Measurements from ENCODE around the gene IL34. TPM values are rescaled to one million over a fixed set of nuclear protein-coding genes. Genes with fewer than 3 reads are reported as not detected.

IL34 gene
- total and polyA plus RNA-seq, 2 experiments from 2014 or later = not detected

DNA sequence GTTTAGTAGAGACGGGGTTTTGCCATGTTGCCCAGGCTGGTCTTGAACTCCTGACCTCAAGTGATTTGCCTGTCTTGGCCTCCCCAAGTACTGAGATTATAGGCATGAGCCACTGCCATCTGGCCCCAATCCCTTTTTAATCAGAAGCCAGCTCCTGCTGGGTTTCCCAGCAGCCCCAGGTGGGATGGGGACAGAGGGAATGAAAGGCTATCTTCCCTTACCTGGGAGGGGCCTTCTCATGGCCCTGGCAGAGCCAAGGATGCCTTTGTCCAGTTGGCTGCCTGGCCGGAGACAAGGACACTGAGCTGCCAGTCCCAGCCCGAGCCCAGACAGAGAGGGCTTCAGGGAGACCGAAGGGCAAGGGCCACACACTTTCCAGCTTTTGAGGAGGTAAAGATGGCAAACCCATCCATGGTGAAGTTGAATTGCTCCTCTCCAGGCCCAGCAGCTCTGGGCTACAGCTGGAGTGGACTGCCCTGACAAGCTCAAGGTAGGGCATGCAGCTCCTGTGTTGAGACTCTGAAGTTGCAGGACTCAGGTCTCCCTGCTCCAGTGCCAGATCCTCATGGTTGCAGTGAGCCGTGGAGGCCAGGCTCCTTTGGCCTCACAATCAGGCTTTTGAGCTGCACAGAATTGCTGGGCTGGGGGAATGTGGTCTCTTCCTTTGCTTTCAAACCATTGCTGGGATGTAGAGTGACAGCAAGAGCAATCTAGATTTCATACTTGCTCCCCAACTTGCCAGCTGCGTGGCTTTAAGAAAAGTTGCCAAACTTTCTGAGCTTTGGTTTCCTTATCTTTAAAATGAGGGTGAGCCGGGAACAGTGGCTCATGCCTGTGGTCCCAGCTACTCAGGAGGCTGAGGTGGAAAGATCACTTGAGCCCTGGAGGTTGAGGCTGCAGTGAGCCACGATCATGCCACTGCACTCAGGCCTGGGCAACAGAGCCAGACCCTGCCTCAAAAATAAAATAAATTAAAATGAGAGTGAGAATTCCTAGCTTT lies 44.5 kb upstream of the IL34 start:
- no peaks in the 10 kb centered on the region for H3K36me3 ChIP-seq
- no peak overlapping the region for H3K4me3 ChIP-seq
- H3K4me1 ChIP-seq (ENCODE audit: low read depth) = no peaks in the 10 kb centered on the region
- H3K9me3 ChIP-seq (ENCODE audit: low read depth) = no peaks in the 10 kb centered on the region
- TF ChIP-seq, protein P1, sequence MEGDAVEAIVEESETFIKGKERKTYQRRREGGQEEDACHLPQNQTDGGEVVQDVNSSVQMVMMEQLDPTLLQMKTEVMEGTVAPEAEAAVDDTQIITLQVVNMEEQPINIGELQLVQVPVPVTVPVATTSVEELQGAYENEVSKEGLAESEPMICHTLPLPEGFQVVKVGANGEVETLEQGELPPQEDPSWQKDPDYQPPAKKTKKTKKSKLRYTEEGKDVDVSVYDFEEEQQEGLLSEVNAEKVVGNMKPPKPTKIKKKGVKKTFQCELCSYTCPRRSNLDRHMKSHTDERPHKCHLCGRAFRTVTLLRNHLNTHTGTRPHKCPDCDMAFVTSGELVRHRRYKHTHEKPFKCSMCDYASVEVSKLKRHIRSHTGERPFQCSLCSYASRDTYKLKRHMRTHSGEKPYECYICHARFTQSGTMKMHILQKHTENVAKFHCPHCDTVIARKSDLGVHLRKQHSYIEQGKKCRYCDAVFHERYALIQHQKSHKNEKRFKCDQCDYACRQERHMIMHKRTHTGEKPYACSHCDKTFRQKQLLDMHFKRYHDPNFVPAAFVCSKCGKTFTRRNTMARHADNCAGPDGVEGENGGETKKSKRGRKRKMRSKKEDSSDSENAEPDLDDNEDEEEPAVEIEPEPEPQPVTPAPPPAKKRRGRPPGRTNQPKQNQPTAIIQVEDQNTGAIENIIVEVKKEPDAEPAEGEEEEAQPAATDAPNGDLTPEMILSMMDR (IDR thresholded peaks at IDR 0.05; ENCODE audit: low read depth, low read length) = no peak
- H3K27me3 ChIP-seq = no peaks in the 10 kb centered on the region
- DNase-seq (ENCODE audit: low read depth in 1 of 2, low spot score in 1 of 2) = peak in 1 of 2 donors; percentile 76
- no peak overlapping the region for H3K27ac ChIP-seq

DNA sequence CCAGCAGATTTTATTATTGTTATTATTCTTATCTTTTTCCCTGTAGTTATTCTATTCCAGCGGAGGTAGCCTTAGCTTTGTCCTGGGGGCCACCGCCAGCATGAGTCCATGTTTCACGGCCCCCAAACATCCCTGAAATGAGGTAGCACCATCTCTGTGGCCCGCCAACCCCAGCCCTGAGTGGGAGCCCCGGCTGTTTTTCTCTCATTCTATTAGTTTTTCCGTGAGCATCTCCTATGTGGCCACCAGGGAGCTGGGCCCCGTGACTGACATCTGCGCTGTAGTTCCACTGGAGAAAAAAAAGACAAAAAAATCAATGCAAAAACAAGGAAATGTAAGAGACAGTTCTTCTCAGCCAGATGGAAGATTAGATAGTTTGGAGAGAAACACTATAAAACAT lies 43.5 kb upstream of the IL34 start:
- H3K4me3 ChIP-seq = no peak overlapping the region
- H3K27me3 ChIP-seq = no peaks in the 10 kb centered on the region
- no peak overlapping the region for H3K27ac ChIP-seq
- H3K36me3 ChIP-seq = no peaks in the 10 kb centered on the region
- DNase-seq (ENCODE audit: low read depth in 1 of 2, low spot score in 1 of 2) = no peak
- TF ChIP-seq, protein P1 (IDR thresholded peaks at IDR 0.05; ENCODE audit: low read depth, low read length) = no peak
- H3K9me3 ChIP-seq (ENCODE audit: low read depth) = no peaks in the 10 kb centered on the region
- no peaks in the 10 kb centered on the region for H3K4me1 ChIP-seq (ENCODE audit: low read depth)

DNA sequence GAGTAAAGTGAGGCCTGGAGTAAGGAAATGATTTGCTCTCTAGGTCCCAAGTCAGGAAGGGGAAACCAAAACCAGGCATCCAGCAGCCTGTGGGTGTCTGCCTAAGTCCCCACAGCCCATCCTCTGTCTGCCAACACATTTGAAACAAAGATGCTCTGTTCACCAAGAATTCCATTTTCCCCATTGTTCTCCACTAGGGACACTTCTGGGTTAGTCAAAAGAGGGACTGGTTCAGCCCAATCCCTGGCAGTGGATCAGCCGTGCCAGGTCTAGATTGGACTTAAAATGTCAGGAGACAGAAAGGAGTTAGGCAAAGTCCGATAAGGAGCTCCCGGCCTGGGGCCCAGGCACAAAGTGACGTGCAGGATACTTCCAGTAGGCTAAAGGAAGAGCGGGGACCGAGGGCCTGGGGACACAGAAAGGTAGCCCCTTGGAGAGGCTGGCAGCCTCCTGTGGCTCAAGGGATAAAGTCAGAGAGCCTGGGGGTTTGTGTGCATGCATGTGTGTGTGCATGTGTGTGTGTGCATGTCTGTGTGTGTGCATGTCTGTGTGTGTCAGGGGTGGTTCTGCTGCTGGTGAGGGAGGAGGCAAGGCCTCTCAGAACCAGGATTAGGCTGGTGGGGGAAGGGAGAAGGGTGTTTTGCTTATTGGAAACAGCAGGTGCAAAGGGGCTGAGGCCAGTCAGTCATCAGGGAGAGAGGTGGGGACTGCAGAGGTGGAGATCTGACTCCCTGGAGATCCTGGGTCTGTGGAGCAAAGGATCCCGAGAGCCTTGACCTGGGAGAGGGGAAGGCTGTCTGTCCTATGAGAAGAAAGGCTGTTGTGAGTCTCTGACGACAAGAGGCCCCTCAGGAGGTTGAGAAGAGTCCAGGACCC lies 41.7 kb upstream of the IL34 start:
- H3K9me3 ChIP-seq (ENCODE audit: low read depth) = no peaks in the 10 kb centered on the region
- H3K27me3 ChIP-seq = no peaks in the 10 kb centered on the region
- no peak overlapping the region for H3K27ac ChIP-seq
- TF ChIP-seq, protein P1 (IDR thresholded peaks at IDR 0.05; ENCODE audit: low read depth, low read length) = no peak
- H3K4me1 ChIP-seq (ENCODE audit: low read depth) = no peaks in the 10 kb centered on the region
- no peak overlapping the region for H3K4me3 ChIP-seq
- peak in 1 of 2 donors; percentile 18 for DNase-seq (ENCODE audit: low read depth in 1 of 2, low spot score in 1 of 2)
- no peaks in the 10 kb centered on the region for H3K36me3 ChIP-seq

DNA sequence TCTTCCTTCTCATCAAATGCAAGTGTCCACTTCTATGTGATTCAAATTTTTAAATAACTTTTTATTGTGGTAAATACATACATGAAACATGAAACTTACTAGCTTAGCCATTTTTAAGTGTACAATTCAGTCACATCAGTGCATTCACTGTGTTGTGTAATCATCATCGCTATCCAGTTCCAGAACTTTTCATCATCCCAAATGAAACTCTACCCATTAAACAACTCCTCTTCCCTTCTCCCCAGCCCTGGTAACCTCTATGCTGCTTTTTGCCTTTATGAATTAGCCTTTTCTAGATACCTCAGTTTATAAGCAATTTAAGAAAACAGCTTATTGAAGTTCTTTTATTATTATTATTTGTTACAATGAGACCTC lies 41.1 kb upstream of the IL34 start:
- Histone ChIP-seq H3K4me3 (no peak overlapping the region), H3K27ac (no peak overlapping the region), H3K4me1 (ENCODE audit: low read depth) (no peaks in the 10 kb centered on the region), H3K36me3 (no peaks in the 10 kb centered on the region), H3K9me3 (ENCODE audit: low read depth) (no peaks in the 10 kb centered on the region), H3K27me3 (no peaks in the 10 kb centered on the region)
- DNase-seq (ENCODE audit: low read depth in 1 of 2, low spot score in 1 of 2) = peak in 1 of 2 donors; percentile 35
- TF ChIP-seq, protein P1 (IDR thresholded peaks at IDR 0.05; ENCODE audit: low read depth, low read length) = no peak

DNA sequence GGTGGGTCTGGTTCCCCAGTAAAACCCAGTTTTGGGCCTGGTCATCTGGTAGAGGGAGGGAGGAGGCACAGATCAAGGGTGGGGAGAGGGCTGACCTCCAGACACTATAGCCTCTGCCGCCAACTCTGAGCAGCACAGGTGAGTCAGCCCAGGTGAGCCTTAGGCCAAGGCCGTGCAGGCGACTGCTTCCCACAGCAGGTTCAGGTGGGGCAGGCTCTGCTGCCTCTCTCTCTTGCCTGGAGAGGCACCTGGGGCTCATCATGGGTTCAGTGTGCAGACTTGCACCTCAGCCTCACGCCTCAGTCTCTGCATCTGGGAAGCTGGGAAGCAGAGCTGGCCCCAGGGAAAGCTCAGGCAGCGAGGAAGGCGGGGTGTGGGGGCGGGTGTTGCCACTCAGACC lies 37.8 kb upstream of the IL34 start:
- TF ChIP-seq, protein P1 (IDR thresholded peaks at IDR 0.05; ENCODE audit: low read depth, low read length) = no peak
- Histone ChIP-seq H3K4me3 (no peak overlapping the region), H3K27me3 (no peaks in the 10 kb centered on the region), H3K27ac (no peak overlapping the region), H3K9me3 (ENCODE audit: low read depth) (no peaks in the 10 kb centered on the region), H3K4me1 (ENCODE audit: low read depth) (no peaks in the 10 kb centered on the region), H3K36me3 (no peaks in the 10 kb centered on the region)
- no peak for DNase-seq (ENCODE audit: low read depth in 1 of 2, low spot score in 1 of 2)

All from cardiac muscle cell (in vitro differentiated cells and primary cell).